GM19438 (cell line): ENCODE results near the gene RAB40C.

ENCODE experiments used
- ATAC-seq: cut with Tn5 transposase; IDR thresholded peaks from one replicate; pipeline ENCODE4 v1.9.1; 2021; ENCODE audit warnings: low read depth; ENCODE audit not compliant: unreplicated experiment

The RAB40C gene

GRCh38 chr16:559021-559380, 30.9 kb upstream of the RAB40C start:
- ATAC-seq = no peak

- ATAC-seq = no peak
Observed at GRCh38 chr16:559411-560203, 30.3 kb upstream of the RAB40C start.

- ATAC-seq = no peak
Observed at GRCh38 chr16:560204-560700, 29.6 kb upstream of the RAB40C start, which contains the start of gene PRR35. Gene PRR35 (plus strand): TSS chr16:560394. CDS start chr16:563295, 2,901 bp downstream.

GRCh38 chr16:560701-561412, 29.0 kb upstream of the RAB40C start:
- ATAC-seq = no peak

- ATAC-seq = no peak
Observed at GRCh38 chr16:561413-561794, 28.5 kb upstream of the RAB40C start.

- ATAC-seq = no peak
Observed at GRCh38 chr16:561957-562938, 27.6 kb upstream of the RAB40C start.

- ATAC-seq = no peak
Observed at GRCh38 chr16:563072-563644, 26.7 kb upstream of the RAB40C start.

- no peak for ATAC-seq
Observed at GRCh38 chr16:564690-565418, 25.0 kb upstream of the RAB40C start.

- ATAC-seq = no peak
Observed at GRCh38 chr16:565419-566330, 24.2 kb upstream of the RAB40C start.

- ATAC-seq = peak; percentile 56
Observed at GRCh38 chr16:566475-567372, 23.1 kb upstream of the RAB40C start, which contains the start of gene NHLRC4. Gene NHLRC4 (plus strand): TSS chr16:567005. CDS start chr16:568048, 1,043 bp downstream.

- ATAC-seq = no peak
Observed at GRCh38 chr16:567373-568256, 22.3 kb upstream of the RAB40C start.

GRCh38 chr16:568401-569258, 21.2 kb upstream of the RAB40C start:
- no peak for ATAC-seq

- ATAC-seq = peak; percentile 49
Observed at GRCh38 chr16:569445-570254, 20.2 kb upstream of the RAB40C start, which contains the start of gene PIGQ. Gene PIGQ (plus strand): TSS chr16:569968. CDS start chr16:574075, 4,107 bp downstream.

GRCh38 chr16:572865-573650, 16.8 kb upstream of the RAB40C start:
- no peak for ATAC-seq
